ENCODE results near the gene PTGFRN. TPM values are rescaled to one million over a fixed set of nuclear protein-coding genes. Genes with fewer than 3 reads are reported as not detected.

PTGFRN gene
- total RNA-seq, 1 donor from 2014 or later, result 53.2 TPM

GRCh38 chr1:116877141-116877818, 32.4 kb upstream of the PTGFRN start:
- no peaks in the 10 kb centered on the region for H3K36me3 Mint-ChIP-seq
- no peaks in the 10 kb centered on the region for H3K27me3 ChIP-seq
- no peak overlapping the region for H3K4me3 ChIP-seq
- no peaks in the 10 kb centered on the region for H3K9me3 ChIP-seq (ENCODE audit: low read depth)
- no peak for TF ChIP-seq EZH2phosphoT487 (IDR thresholded peaks at IDR 0.05)
- TF ChIP-seq CTCF (IDR thresholded peaks at IDR 0.05), result no peak
- TF ChIP-seq EZH2 (IDR thresholded peaks at IDR 0.05), result no peak
- peaks cover 13% of the 10 kb centered on the region for H3K4me1 Mint-ChIP-seq
- no peak for DNase-seq (ENCODE audit: low spot score)
- no peaks in the 10 kb centered on the region for H3K9me3 Mint-ChIP-seq
- no peaks in the 10 kb centered on the region for H3K79me2 ChIP-seq (ENCODE audit: low read depth)
- H3F3A ChIP-seq (ENCODE audit: low read depth), result peaks cover 22% of the 10 kb centered on the region
- H3K4me1 ChIP-seq, result peaks cover 38% of the 10 kb centered on the region
- peak overlapping the region; percentile 53 for H2AFZ ChIP-seq (replicated peaks)
- H4K20me1 ChIP-seq (ENCODE audit: low read depth), result no peaks in the 10 kb centered on the region
- peak overlapping the region; percentile 76 for H3K4me2 ChIP-seq
- no peak overlapping the region for H3K4me3 Mint-ChIP-seq
- H3K9ac ChIP-seq, result no peak overlapping the region
- H3K36me3 ChIP-seq, result no peaks in the 10 kb centered on the region
- no peak overlapping the region for H3K27ac ChIP-seq
- peaks cover 2% of the 10 kb centered on the region for H3K27me3 Mint-ChIP-seq (ENCODE audit: insufficient read depth, low read depth)
- H3K27ac Mint-ChIP-seq, result no peak overlapping the region

- Mint-ChIP-seq H3K4me1 (peaks cover 6% of the 10 kb centered on the region), H3K9me3 (no peaks in the 10 kb centered on the region), H3K36me3 (no peaks in the 10 kb centered on the region), H3K4me3 (no peak overlapping the region), H3K27me3 (ENCODE audit: insufficient read depth, low read depth) (peaks cover 2% of the 10 kb centered on the region), H3K27ac (no peak overlapping the region)
- H3K27me3 ChIP-seq, result no peaks in the 10 kb centered on the region
- H3K79me2 ChIP-seq (ENCODE audit: low read depth), result no peaks in the 10 kb centered on the region
- TF ChIP-seq CTCF (IDR thresholded peaks at IDR 0.05) (no peak), EZH2 (IDR thresholded peaks at IDR 0.05) (no peak), EZH2phosphoT487 (IDR thresholded peaks at IDR 0.05) (no peak)
- no peaks in the 10 kb centered on the region for H3K9me3 ChIP-seq (ENCODE audit: low read depth)
- H3F3A ChIP-seq (ENCODE audit: low read depth), result peaks cover 22% of the 10 kb centered on the region
- H2AFZ ChIP-seq (replicated peaks), result peak overlapping the region; percentile 96
- H3K4me1 ChIP-seq, result peaks cover 33% of the 10 kb centered on the region
- H4K20me1 ChIP-seq (ENCODE audit: low read depth), result no peaks in the 10 kb centered on the region
- H3K9ac ChIP-seq, result no peak overlapping the region
- peak overlapping the region; percentile 85 for H3K27ac ChIP-seq
- H3K36me3 ChIP-seq, result no peaks in the 10 kb centered on the region
- DNase-seq (ENCODE audit: low spot score), result peak; percentile 64
- peak overlapping the region; percentile 32 for H3K4me3 ChIP-seq
- peak overlapping the region; percentile 76 for H3K4me2 ChIP-seq
Observed at GRCh38 chr1:116878804-116879477, 30.8 kb upstream of the PTGFRN start.

GRCh38 chr1:116879478-116880133, 30.1 kb upstream of the PTGFRN start:
- H3K9me3 ChIP-seq (ENCODE audit: low read depth), result no peaks in the 10 kb centered on the region
- H3K4me3 ChIP-seq, result no peak overlapping the region
- Mint-ChIP-seq H3K36me3 (no peaks in the 10 kb centered on the region), H3K9me3 (no peaks in the 10 kb centered on the region), H3K27ac (no peak overlapping the region), H3K27me3 (ENCODE audit: insufficient read depth, low read depth) (peaks cover 2% of the 10 kb centered on the region), H3K4me3 (no peak overlapping the region), H3K4me1 (peaks cover 3% of the 10 kb centered on the region)
- peak overlapping the region; percentile 96 for H2AFZ ChIP-seq (replicated peaks)
- peaks cover 22% of the 10 kb centered on the region for H3F3A ChIP-seq (ENCODE audit: low read depth)
- H3K27ac ChIP-seq, result peak overlapping the region; percentile 85
- no peaks in the 10 kb centered on the region for H3K27me3 ChIP-seq
- H3K4me1 ChIP-seq, result peaks cover 30% of the 10 kb centered on the region
- H4K20me1 ChIP-seq (ENCODE audit: low read depth), result no peaks in the 10 kb centered on the region
- H3K79me2 ChIP-seq (ENCODE audit: low read depth), result no peaks in the 10 kb centered on the region
- no peak overlapping the region for H3K9ac ChIP-seq
- TF ChIP-seq CTCF (IDR thresholded peaks at IDR 0.05) (no peak), EZH2 (IDR thresholded peaks at IDR 0.05) (no peak), EZH2phosphoT487 (IDR thresholded peaks at IDR 0.05) (no peak)
- DNase-seq (ENCODE audit: low spot score), result no peak
- H3K36me3 ChIP-seq, result no peaks in the 10 kb centered on the region
- peak overlapping the region; percentile 76 for H3K4me2 ChIP-seq
